Astrocyte (in vitro differentiated cells and primary cell): ENCODE results near the gene KIRREL3.

Experiments used
- CTCF ChIP-seq: IDR thresholded peaks from 2 replicates; pipeline ENCODE4 v1.5.1; 2011; ENCODE audit warnings: low read depth, mild to moderate bottlenecking, inconsistent platforms, low read length, moderate library complexity; ENCODE audit not compliant: insufficient read depth
- EZH2 ChIP-seq: IDR thresholded peaks from 2 replicates; pipeline ENCODE4 v1.6.1; 2012; ENCODE audit warnings: mild to moderate bottlenecking, low read length, inconsistent platforms; ENCODE audit not compliant: insufficient read depth

GRCh38 chr11:126607776-126608541 is 392.6 kb downstream of the KIRREL3 start:
- no peak for TF ChIP-seq CTCF
- TF ChIP-seq EZH2 = no peak
